Vagina (tissue), 2 donors: ENCODE measurements around the gene ADAM23. TPM values are rescaled to one million over a fixed set of nuclear protein-coding genes. Genes with fewer than 3 reads are reported as not detected.

Experiments
- DNase-seq, 2 donors: peaks; one replicate each; pipeline ENCODE4 v3.0.0-alpha.2; 2017; ENCODE audit errors: extremely low spot score in 2 of 2
- H3K27ac ChIP-seq: fragments of 200-600 bp; sonication (generic); one replicate; pipeline ENCODE4 v1.5.1; 2019
- H3K27me3 ChIP-seq: fragments of 200-600 bp; sonication (generic); one replicate; pipeline ENCODE4 v1.5.1; 2019
- H3K36me3 ChIP-seq, 2 donors: fragments of 200-600 bp; sonication (generic); one replicate each; pipeline ENCODE4 v1.5.1; 2017 to 2019
- H3K4me1 ChIP-seq: fragments of 200-600 bp; sonication (generic); one replicate; pipeline ENCODE4 v1.5.1; 2019
- H3K4me3 ChIP-seq, 2 donors: fragments of 200-600 bp; sonication (generic); 1 replicate in 1 of 2; 2 replicates in 1 of 2; pipeline ENCODE4 v1.5.1; 2016 to 2019
- H3K9me3 ChIP-seq: fragments of 200-600 bp; sonication (generic); one replicate; pipeline ENCODE4 v1.5.1; 2019
- CTCF ChIP-seq, 3 experiments: fragments of 450-650 bp in 2 of 3; fragments of 200-600 bp in 1 of 3; sonication (generic) in 1 of 3; IDR thresholded peaks; one replicate each; pipeline ENCODE4 v1.5.1; 2017 to 2019; ENCODE audit warnings: antibody characterized with exemption in 3 of 3, mild to moderate bottlenecking in 2 of 3, moderate library complexity in 2 of 3
- POLR2A ChIP-seq, 2 donors: fragments of 450-650 bp; IDR thresholded peaks; one replicate each; pipeline ENCODE4 v1.6.1; 2017; ENCODE audit warnings: antibody characterized with exemption in 2 of 2, mild to moderate bottlenecking in 2 of 2, moderate library complexity in 2 of 2
- POLR2AphosphoS5 ChIP-seq, 2 donors: sonication (generic); formaldehyde crosslinking; IDR thresholded peaks; one replicate each; pipeline ENCODE4 v1.9.0; 2017; ENCODE audit warnings: antibody characterized with exemption in 2 of 2, mild to moderate bottlenecking in 2 of 2, low read depth in 1 of 2; ENCODE audit not compliant: insufficient read depth in 1 of 2
- intact Hi-C: fragments of 100-400 bp; cut with DNase I; formaldehyde crosslinking; loops from one replicate; pipeline ENCODE4 v1.15.1; 2023
- total RNA-seq: library from RNA; depleted of rRNA; stranded (reverse); fragments of >200 nt; gene quantifications from one replicate; pipeline ENCODE4 v1.2.3, GENCODE V29; 2016

ADAM23 gene
- total RNA-seq, 1 donor from 2014 or later, result 5.2 TPM

DNA sequence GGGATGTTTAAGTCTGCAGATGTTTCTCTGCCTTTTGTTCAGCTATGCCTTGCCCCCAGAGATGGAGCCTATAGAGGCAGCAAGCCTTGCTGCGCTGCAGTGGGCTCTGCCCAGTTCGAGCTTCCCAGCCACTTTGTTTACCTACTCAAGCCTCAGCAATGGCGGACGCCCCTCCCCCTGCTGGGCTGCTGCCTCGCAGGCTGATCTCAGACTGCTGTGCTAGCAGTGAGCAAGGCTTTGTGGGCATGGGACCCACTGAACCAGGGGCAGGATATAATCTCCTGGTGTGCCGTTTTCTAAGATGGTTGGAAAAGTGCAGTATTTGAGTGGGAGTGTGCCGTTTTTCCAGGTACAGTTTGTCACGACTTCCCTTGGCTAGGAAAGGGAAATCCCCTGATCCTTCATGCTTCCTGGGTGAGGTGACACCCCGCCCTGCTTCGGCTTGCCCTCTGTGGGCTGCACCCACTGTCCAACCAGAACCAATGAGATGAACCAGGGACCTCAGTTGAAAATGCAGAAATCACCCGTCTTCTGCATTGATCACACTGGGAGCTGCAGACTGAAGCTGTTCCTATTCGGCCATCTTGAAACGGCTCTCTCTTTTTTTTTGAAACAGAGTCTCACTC is 27.6 kb upstream of the ADAM23 start:
- no peaks in the 10 kb centered on the region for H3K9me3 ChIP-seq
- no peak overlapping the region for H3K4me3 ChIP-seq
- DNase-seq, result no peak
- H3K36me3 ChIP-seq, result no peaks in the 10 kb centered on the region
- H3K27ac ChIP-seq, result no peak overlapping the region
- intact Hi-C loops, result no loop called here
- no peaks in the 10 kb centered on the region for H3K4me1 ChIP-seq
- TF ChIP-seq POLR2AphosphoS5 (IDR thresholded peaks at IDR 0.05; ENCODE audit: insufficient read depth in 1 of 2, low read depth in 1 of 2) (no peak), CTCF (IDR thresholded peaks at IDR 0.05) (no peak), POLR2A (IDR thresholded peaks at IDR 0.05) (no peak)
- H3K27me3 ChIP-seq, result no peaks in the 10 kb centered on the region

DNA sequence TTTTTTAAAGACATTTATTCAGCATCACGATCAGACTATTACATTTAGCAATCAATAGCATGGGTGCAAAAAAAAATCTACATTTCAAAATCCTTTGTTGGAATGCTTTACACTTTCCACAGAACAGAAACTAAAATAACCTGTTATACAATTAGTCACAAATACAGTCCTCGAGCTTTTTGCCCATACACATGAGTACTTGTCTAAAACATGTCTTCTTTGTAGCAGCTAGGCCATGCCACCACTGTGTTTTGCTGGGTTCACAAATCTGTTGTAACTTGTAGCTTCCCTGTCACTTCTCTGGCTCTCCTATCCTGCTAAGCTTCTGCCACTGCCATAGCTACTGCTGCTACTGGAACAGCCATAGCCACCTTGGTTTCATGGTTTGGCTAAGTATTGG is 24.4 kb upstream of the ADAM23 start:
- intact Hi-C loops, result no loop called here
- no peaks in the 10 kb centered on the region for H3K9me3 ChIP-seq
- no peaks in the 10 kb centered on the region for H3K36me3 ChIP-seq
- no peak overlapping the region for H3K4me3 ChIP-seq
- no peak for DNase-seq
- no peaks in the 10 kb centered on the region for H3K4me1 ChIP-seq
- TF ChIP-seq POLR2A (IDR thresholded peaks at IDR 0.05) (no peak), POLR2AphosphoS5 (IDR thresholded peaks at IDR 0.05; ENCODE audit: insufficient read depth in 1 of 2, low read depth in 1 of 2) (peak in 1 of 2 donors; percentile 47), CTCF (IDR thresholded peaks at IDR 0.05) (no peak)
- no peaks in the 10 kb centered on the region for H3K27me3 ChIP-seq
- no peak overlapping the region for H3K27ac ChIP-seq

- no peak for TF ChIP-seq POLR2A (IDR thresholded peaks at IDR 0.05)
- TF ChIP-seq CTCF (IDR thresholded peaks at IDR 0.05), result no peak
- Histone ChIP-seq H3K36me3 (no peaks in the 10 kb centered on the region), H3K4me1 (no peaks in the 10 kb centered on the region), H3K4me3 (no peak overlapping the region), H3K9me3 (no peaks in the 10 kb centered on the region), H3K27ac (no peak overlapping the region), H3K27me3 (no peaks in the 10 kb centered on the region)
- intact Hi-C loops, result no loop called here
- no peak for DNase-seq
Measured at GRCh38 chr2:206420721-206421120, 22.6 kb upstream of the ADAM23 start.

GRCh38 chr2:206422493-206422892 is 20.8 kb upstream of the ADAM23 start:
- no peak for DNase-seq
- Histone ChIP-seq H3K27ac (no peak overlapping the region), H3K4me1 (no peaks in the 10 kb centered on the region), H3K36me3 (no peaks in the 10 kb centered on the region), H3K27me3 (no peaks in the 10 kb centered on the region), H3K9me3 (no peaks in the 10 kb centered on the region), H3K4me3 (no peak overlapping the region)
- intact Hi-C loops, result no loop called here
- TF ChIP-seq CTCF (IDR thresholded peaks at IDR 0.05) (no peak), POLR2A (IDR thresholded peaks at IDR 0.05) (no peak), POLR2AphosphoS5 (IDR thresholded peaks at IDR 0.05; ENCODE audit: insufficient read depth in 1 of 2, low read depth in 1 of 2) (no peak)

GRCh38 chr2:206423147-206423546 is 20.2 kb upstream of the ADAM23 start:
- Histone ChIP-seq H3K4me1 (no peaks in the 10 kb centered on the region), H3K27me3 (no peaks in the 10 kb centered on the region), H3K27ac (no peak overlapping the region), H3K36me3 (no peaks in the 10 kb centered on the region), H3K9me3 (no peaks in the 10 kb centered on the region), H3K4me3 (no peak overlapping the region)
- no peak for TF ChIP-seq POLR2AphosphoS5 (IDR thresholded peaks at IDR 0.05; ENCODE audit: insufficient read depth in 1 of 2, low read depth in 1 of 2)
- TF ChIP-seq CTCF (IDR thresholded peaks at IDR 0.05), result no peak
- no peak for TF ChIP-seq POLR2A (IDR thresholded peaks at IDR 0.05)
- intact Hi-C loops, result no loop called here
- DNase-seq, result no peak
